Testis (tissue), 2 donors: ENCODE measurements around the gene CNTLN.

Source experiments
- CTCF ChIP-seq, 3 experiments: fragments of 450-650 bp in 2 of 3; fragments of 200-600 bp in 1 of 3; sonication (generic) in 1 of 3; IDR thresholded peaks; one replicate each; pipeline ENCODE4 v1.5.1; 2016 to 2019; ENCODE audit warnings: antibody characterized with exemption in 3 of 3, mild to moderate bottlenecking in 2 of 3, moderate library complexity in 1 of 3
- POLR2A ChIP-seq: fragments of 450-650 bp; IDR thresholded peaks from one replicate; pipeline ENCODE4 v1.6.1; 2017; ENCODE audit warnings: antibody characterized with exemption, mild to moderate bottlenecking, moderate library complexity

GRCh38 chr9:17117372-17117771, 17.5 kb upstream of the CNTLN start:
- TF ChIP-seq CTCF (IDR thresholded peaks at IDR 0.05) (no peak), POLR2A (no peak)
